Activated naive CD4-positive, alpha-beta T cell treated with anti-CD3 and anti-CD28 coated beads, Interleukin-2, amount 50 U/mL, for 24 hours (primary cell): ENCODE results near the gene POU4F2.

ENCODE experiments used
- H3K27ac Mint-ChIP-seq: one replicate; pipeline ENCODE4 v1.8.0; 2021; ENCODE audit warnings: mild to moderate bottlenecking, mixed read lengths
- H3K27me3 Mint-ChIP-seq: one replicate; pipeline ENCODE4 v1.8.0; 2021; ENCODE audit warnings: mixed read lengths
- H3K36me3 Mint-ChIP-seq: one replicate; pipeline ENCODE4 v1.8.0; 2021; ENCODE audit warnings: mixed read lengths
- H3K4me1 Mint-ChIP-seq: one replicate; pipeline ENCODE4 v1.8.0; 2021; ENCODE audit warnings: mixed read lengths
- H3K4me3 Mint-ChIP-seq: one replicate; pipeline ENCODE4 v1.8.0; 2021; ENCODE audit warnings: mild to moderate bottlenecking, mixed read lengths
- H3K9me3 Mint-ChIP-seq: one replicate; pipeline ENCODE4 v1.8.0; 2021; ENCODE audit warnings: mixed read lengths

POU4F2 gene, protein sequence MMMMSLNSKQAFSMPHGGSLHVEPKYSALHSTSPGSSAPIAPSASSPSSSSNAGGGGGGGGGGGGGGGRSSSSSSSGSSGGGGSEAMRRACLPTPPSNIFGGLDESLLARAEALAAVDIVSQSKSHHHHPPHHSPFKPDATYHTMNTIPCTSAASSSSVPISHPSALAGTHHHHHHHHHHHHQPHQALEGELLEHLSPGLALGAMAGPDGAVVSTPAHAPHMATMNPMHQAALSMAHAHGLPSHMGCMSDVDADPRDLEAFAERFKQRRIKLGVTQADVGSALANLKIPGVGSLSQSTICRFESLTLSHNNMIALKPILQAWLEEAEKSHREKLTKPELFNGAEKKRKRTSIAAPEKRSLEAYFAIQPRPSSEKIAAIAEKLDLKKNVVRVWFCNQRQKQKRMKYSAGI

GRCh38 chr4:146638786-146639505, at the start of gene POU4F2:
Gene POU4F2, plus strand, starts transcription at chr4:146638893. Its CDS starts 248 bp downstream, at chr4:146639141.
- peaks cover 16% of the 10 kb centered on the region for H3K9me3 Mint-ChIP-seq
- H3K36me3 Mint-ChIP-seq: no peaks in the 10 kb centered on the region
- H3K4me1 Mint-ChIP-seq: peaks cover 14% of the 10 kb centered on the region
- H3K27ac Mint-ChIP-seq: peak within 1 kb of the TSS; percentile 82
- H3K4me3 Mint-ChIP-seq: peak within 1 kb of the TSS; percentile 70
- H3K27me3 Mint-ChIP-seq: peaks cover 66% of the 10 kb centered on the region

- Mint-ChIP-seq H3K36me3 (no peaks in the 10 kb centered on the region), H3K27ac (no peak overlapping the region), H3K4me1 (no peaks in the 10 kb centered on the region), H3K27me3 (peaks cover 3% of the 10 kb centered on the region), H3K4me3 (no peak overlapping the region), H3K9me3 (no peaks in the 10 kb centered on the region)
Observed at GRCh38 chr4:146590801-146591200, 47.9 kb upstream of the POU4F2 start.

DNA sequence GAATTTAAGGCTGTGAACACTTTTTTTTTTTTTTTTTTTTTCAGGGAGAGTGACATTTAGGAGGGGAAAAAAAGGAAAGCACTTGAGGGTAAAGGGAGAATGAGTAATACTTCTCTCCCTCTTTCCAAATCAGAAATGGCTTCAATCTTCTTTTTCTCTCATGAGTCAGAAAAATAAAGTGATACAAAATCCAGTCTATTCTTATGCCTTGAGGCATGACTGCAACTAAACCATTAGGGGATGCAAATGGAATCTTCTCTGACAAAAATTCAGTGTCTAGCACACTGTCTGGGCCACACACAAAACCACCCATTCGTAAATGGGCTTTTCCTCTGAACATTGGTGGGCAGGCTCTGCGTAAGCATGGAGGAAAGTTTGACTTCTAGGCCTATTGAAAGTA, 46.7 kb upstream of the POU4F2 start:
- Mint-ChIP-seq H3K27ac (no peak overlapping the region), H3K4me1 (no peaks in the 10 kb centered on the region)

DNA sequence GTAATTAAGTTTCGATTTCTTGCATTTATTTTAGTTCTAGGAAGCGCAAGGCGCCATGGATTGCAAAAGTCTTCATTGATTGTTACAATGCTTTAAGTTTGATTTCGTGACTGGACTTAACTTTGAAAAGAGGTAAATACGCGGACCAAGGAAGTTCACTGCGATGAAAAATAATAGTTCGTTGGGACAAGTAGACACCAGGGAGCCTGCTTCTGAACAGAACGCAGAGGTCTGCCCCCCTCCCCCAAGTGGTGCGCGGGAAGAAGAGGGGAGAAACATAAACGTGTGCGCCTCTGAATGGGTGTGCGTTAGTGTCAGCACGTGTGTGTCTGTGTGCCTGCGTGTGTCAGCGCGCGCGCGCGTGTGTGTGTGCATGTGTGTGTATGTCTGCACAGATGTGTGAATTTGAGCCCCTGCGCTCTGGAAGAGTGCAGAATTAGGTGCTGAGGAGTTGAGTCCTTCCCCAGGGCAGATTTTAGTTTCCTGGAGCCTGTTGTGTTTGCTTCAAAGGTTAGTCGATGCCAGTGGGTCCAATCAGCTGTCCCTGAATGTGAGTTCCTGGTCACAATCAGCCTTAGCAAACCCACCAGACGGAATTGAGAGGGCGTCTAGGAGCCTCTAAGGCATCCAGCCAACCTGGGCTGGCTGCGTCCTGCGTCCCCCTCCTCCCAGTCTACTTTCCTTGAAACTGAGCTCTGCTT, 5.8 kb upstream of the POU4F2 start:
- Mint-ChIP-seq H3K27ac (no peak overlapping the region), H3K36me3 (no peaks in the 10 kb centered on the region), H3K9me3 (peaks cover 13% of the 10 kb centered on the region), H3K4me3 (no peak overlapping the region), H3K27me3 (peaks cover 55% of the 10 kb centered on the region), H3K4me1 (peaks cover 7% of the 10 kb centered on the region)

More for the DNA sequence above, 46.7 kb upstream of the POU4F2 start:
- no peaks in the 10 kb centered on the region for H3K9me3 Mint-ChIP-seq
- no peaks in the 10 kb centered on the region for H3K36me3 Mint-ChIP-seq
- no peak overlapping the region for H3K4me3 Mint-ChIP-seq
- H3K27me3 Mint-ChIP-seq: no peaks in the 10 kb centered on the region

DNA sequence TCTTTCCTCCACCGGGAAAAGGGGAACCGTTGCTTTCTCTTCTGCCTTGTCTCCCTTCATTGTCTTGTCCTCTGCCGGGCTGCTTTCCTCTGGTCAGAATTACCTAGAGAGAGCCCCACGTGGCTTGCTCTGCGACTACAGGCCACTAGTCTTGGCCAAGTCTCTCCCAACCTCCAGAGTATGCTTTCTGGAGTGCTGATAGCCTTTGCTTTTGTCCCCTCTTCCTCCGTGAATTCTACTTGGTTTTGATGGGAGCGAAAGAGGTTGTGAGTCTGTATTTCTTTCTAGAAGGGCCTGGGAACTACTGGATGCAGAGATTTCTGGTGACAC, 5.3 kb upstream of the POU4F2 start:
- peaks cover 7% of the 10 kb centered on the region for H3K4me1 Mint-ChIP-seq
- H3K9me3 Mint-ChIP-seq: peaks cover 13% of the 10 kb centered on the region
- H3K4me3 Mint-ChIP-seq: no peak overlapping the region
- H3K36me3 Mint-ChIP-seq: no peaks in the 10 kb centered on the region
- peaks cover 54% of the 10 kb centered on the region for H3K27me3 Mint-ChIP-seq
- no peak overlapping the region for H3K27ac Mint-ChIP-seq

DNA sequence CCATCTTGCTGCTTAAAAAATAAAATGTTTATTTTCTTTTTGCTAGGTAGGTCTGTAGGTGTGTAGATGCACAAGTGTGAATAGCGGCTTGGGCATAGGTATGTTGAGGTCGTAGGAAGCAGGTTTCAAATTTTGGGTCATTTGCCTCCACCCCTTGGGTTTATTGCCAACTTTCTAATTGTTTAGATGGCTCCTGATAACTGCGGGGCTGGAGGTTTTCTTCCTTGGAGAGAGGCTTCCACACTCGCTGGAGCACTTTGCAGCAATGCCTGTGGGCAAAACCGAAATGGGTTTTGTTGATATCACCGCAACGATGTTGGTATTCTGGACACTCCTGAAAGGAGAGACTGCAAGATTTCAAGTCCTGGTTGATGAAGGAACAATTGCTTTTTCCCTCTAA, 3.9 kb upstream of the POU4F2 start:
- peaks cover 52% of the 10 kb centered on the region for H3K27me3 Mint-ChIP-seq
- no peak overlapping the region for H3K4me3 Mint-ChIP-seq
- peaks cover 7% of the 10 kb centered on the region for H3K9me3 Mint-ChIP-seq
- peaks cover 13% of the 10 kb centered on the region for H3K4me1 Mint-ChIP-seq
- no peak overlapping the region for H3K27ac Mint-ChIP-seq
- no peaks in the 10 kb centered on the region for H3K36me3 Mint-ChIP-seq

- H3K27ac Mint-ChIP-seq: no peak overlapping the region
- peak overlapping the region; percentile 49 for H3K4me3 Mint-ChIP-seq
- H3K36me3 Mint-ChIP-seq: no peaks in the 10 kb centered on the region
- peaks cover 63% of the 10 kb centered on the region for H3K27me3 Mint-ChIP-seq
- peaks cover 7% of the 10 kb centered on the region for H3K9me3 Mint-ChIP-seq
- peaks cover 14% of the 10 kb centered on the region for H3K4me1 Mint-ChIP-seq
Observed at GRCh38 chr4:146637621-146638332, 916 bp upstream of the POU4F2 start.

GRCh38 chr4:146638333-146638785, 334 bp upstream of the POU4F2 start:
- Mint-ChIP-seq H3K9me3 (peaks cover 12% of the 10 kb centered on the region), H3K4me3 (peak overlapping the region; percentile 44), H3K4me1 (peaks cover 14% of the 10 kb centered on the region), H3K27ac (no peak overlapping the region), H3K36me3 (no peaks in the 10 kb centered on the region), H3K27me3 (peaks cover 67% of the 10 kb centered on the region)

DNA sequence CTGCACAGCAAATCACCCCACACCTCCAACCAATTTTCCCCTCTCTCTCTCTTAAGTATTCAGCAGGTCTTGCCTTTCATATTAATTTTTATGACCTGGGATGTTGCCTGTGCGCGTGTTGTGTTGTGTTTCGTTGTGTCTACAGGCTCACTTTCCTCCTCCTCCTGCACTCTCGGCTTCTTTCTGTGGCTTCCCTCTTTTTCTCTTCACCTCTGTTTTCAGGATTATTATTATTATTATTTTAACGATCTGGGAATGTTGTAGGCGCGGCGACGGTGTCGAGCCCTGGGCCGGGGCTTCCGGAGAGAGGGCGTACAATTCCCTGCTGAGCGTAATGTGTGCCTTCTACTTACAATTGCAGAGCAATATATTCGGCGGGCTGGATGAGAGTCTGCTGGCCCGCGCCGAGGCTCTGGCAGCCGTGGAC, 826 bp downstream of the POU4F2 start:
- peak overlapping the region; percentile 82 for H3K27ac Mint-ChIP-seq
- no peaks in the 10 kb centered on the region for H3K36me3 Mint-ChIP-seq
- peaks cover 14% of the 10 kb centered on the region for H3K4me1 Mint-ChIP-seq
- H3K4me3 Mint-ChIP-seq: peak overlapping the region; percentile 70
- H3K9me3 Mint-ChIP-seq: peaks cover 22% of the 10 kb centered on the region
- H3K27me3 Mint-ChIP-seq: peaks cover 70% of the 10 kb centered on the region

DNA sequence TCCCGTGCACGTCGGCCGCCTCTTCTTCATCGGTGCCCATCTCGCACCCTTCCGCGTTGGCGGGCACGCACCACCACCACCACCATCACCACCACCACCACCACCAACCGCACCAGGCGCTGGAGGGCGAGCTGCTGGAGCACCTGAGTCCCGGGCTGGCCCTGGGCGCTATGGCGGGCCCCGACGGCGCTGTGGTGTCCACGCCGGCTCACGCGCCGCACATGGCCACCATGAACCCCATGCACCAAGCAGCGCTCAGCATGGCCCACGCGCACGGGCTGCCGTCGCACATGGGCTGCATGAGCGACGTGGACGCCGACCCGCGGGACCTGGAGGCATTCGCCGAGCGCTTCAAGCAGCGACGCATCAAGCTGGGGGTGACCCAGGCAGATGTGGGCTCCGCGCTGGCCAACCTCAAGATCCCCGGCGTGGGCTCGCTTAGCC, 1.4 kb downstream of the POU4F2 start:
- H3K36me3 Mint-ChIP-seq: no peaks in the 10 kb centered on the region

DNA sequence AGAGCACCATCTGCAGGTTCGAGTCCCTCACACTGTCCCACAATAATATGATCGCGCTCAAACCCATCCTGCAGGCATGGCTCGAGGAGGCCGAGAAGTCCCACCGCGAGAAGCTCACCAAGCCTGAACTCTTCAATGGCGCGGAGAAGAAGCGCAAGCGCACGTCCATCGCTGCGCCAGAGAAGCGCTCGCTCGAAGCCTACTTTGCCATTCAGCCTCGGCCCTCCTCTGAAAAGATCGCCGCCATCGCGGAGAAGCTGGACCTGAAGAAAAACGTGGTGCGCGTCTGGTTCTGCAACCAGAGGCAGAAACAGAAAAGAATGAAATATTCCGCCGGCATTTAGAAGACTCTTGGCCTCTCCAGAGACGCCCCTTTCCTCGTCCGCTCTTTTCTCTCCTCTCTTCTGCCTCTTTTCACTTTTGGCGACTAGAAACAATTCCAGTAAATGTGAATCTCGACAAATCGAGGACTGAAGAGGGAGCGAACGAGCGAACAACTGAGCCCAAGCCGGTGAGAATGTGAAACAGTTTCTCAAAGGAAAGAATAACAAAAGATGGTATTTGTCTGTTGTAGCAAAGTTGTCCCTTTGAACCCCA, 1.9 kb downstream of the POU4F2 start:
- H3K4me1 Mint-ChIP-seq: peaks cover 14% of the 10 kb centered on the region
- no peaks in the 10 kb centered on the region for H3K36me3 Mint-ChIP-seq
- H3K9me3 Mint-ChIP-seq: peaks cover 26% of the 10 kb centered on the region
- H3K27me3 Mint-ChIP-seq: peaks cover 69% of the 10 kb centered on the region
- H3K4me3 Mint-ChIP-seq: peak overlapping the region; percentile 3
- no peak overlapping the region for H3K27ac Mint-ChIP-seq

More for the DNA sequence above, 1.4 kb downstream of the POU4F2 start:
- H3K9me3 Mint-ChIP-seq: peaks cover 26% of the 10 kb centered on the region
- H3K4me3 Mint-ChIP-seq: no peak overlapping the region
- H3K27me3 Mint-ChIP-seq: peaks cover 71% of the 10 kb centered on the region
- no peak overlapping the region for H3K27ac Mint-ChIP-seq
- peaks cover 14% of the 10 kb centered on the region for H3K4me1 Mint-ChIP-seq

GRCh38 chr4:146641762-146642161, 3.1 kb downstream of the POU4F2 start:
- Mint-ChIP-seq H3K36me3 (no peaks in the 10 kb centered on the region), H3K9me3 (peaks cover 19% of the 10 kb centered on the region), H3K4me3 (no peak overlapping the region), H3K27me3 (peaks cover 67% of the 10 kb centered on the region), H3K4me1 (peaks cover 14% of the 10 kb centered on the region), H3K27ac (no peak overlapping the region)

DNA sequence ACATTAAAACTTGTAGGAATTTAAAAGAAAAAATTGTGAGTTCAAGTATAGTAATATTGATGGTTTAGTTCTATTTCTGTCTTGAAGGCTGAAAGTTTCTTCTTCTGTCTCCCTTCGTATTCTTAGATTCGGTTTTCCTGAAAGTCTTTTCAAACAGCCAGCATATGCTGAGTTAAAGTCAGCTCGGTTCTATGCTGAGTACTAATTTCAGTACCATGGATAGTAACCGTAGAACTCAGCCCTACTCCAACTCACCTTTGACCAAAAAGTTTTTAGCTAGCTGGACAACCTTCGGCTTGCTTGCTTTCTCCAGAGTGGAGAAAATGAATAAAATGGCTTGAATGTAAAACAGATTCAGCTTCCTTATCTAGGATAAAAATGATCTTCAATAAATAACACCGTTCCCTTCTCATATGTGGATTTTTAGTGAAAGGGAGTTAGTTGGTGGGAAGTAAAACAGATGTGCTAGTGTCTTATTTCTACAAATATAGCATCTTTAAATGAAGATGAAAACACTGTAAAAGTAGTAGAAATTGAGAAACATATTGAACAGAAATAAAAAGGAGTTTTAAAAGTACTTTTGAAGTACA, 5.2 kb downstream of the POU4F2 start:
- Mint-ChIP-seq H3K9me3 (peaks cover 19% of the 10 kb centered on the region), H3K36me3 (no peaks in the 10 kb centered on the region), H3K27me3 (peaks cover 66% of the 10 kb centered on the region), H3K4me1 (peaks cover 7% of the 10 kb centered on the region), H3K27ac (no peak overlapping the region), H3K4me3 (no peak overlapping the region)

GRCh38 chr4:146645921-146646320, 7.2 kb downstream of the POU4F2 start:
- Mint-ChIP-seq H3K4me1 (no peaks in the 10 kb centered on the region), H3K27ac (no peak overlapping the region), H3K9me3 (peaks cover 19% of the 10 kb centered on the region), H3K4me3 (no peak overlapping the region), H3K36me3 (peaks cover 2% of the 10 kb centered on the region), H3K27me3 (peaks cover 66% of the 10 kb centered on the region)
